ENCODE measurements around the gene PNPLA2.

- TF ChIP-seq CTCF (IDR thresholded peaks at IDR 0.05) (no peak), POLR2A (IDR thresholded peaks at IDR 0.05) (no peak)
Measured at GRCh38 chr11:794013-794765, 24.5 kb upstream of the PNPLA2 start.

All from uterus (tissue), 2 donors.